CD4-positive, alpha-beta T cell (primary cell): ENCODE results near the gene IGLL1. TPM values are rescaled to one million over a fixed set of nuclear protein-coding genes. Genes with fewer than 3 reads are reported as not detected.

Source experiments
- ATAC-seq: fragments of 200-7000 bp; cut with Tn5 transposase; one replicate; pipeline ENCODE4 v1.10.0; 2022; ENCODE audit warnings: mild to moderate bottlenecking; ENCODE audit not compliant: poor library complexity
- CTCF ChIA-PET: fragments of 350-600 bp; sonication (Branson Sonifier 250); formaldehyde crosslinking; loops from one replicate; lab custom pipeline; 2021; ENCODE audit warnings: antibody characterized with exemption, inconsistent platforms; lab: Charles Lee
- POLR2A ChIA-PET: fragments of 350-600 bp; sonication (Branson Sonifier 250); formaldehyde crosslinking; loops from one replicate; lab custom pipeline; 2021; ENCODE audit warnings: antibody characterized with exemption, inconsistent platforms; lab: Charles Lee
- DNase-seq, 14 experiments: peaks; one replicate each; pipeline ENCODE4 v3.0.0-alpha.2; 2013 to 2020; ENCODE audit warnings: mixed read lengths in 2 of 14
- H3K27ac ChIP-seq, 2 donors: one replicate each; pipeline versions ENCODE4 v1.5.1 to v1.7.0; 2013; ENCODE audit warnings: low read length in 2 of 2, low read depth in 1 of 2, mild to moderate bottlenecking in 1 of 2
- H3K27me3 ChIP-seq, 2 experiments: 1 replicate in 1 of 2; 2 replicates in 1 of 2; pipeline versions ENCODE4 v1.6.1 to v1.7.0; 2013; ENCODE audit warnings: low read length in 2 of 2, control low read depth in 1 of 2, mild to moderate bottlenecking in 1 of 2, moderate library complexity in 1 of 2; ENCODE audit not compliant: insufficient read depth in 2 of 2, control insufficient read depth in 1 of 2
- H3K36me3 ChIP-seq: one replicate; pipeline ENCODE4 v1.6.1; 2013; ENCODE audit warnings: low read length, control low read depth; ENCODE audit not compliant: insufficient read depth
- H3K4me1 ChIP-seq: one replicate; pipeline ENCODE4 v1.6.1; 2013; ENCODE audit warnings: low read length, control low read depth; ENCODE audit not compliant: insufficient read depth
- H3K4me3 ChIP-seq: one replicate; pipeline ENCODE4 v1.5.1; 2013; ENCODE audit warnings: mild to moderate bottlenecking, low read length, moderate library complexity
- H3K9me3 ChIP-seq, 2 experiments: 1 replicate in 1 of 2; 2 replicates in 1 of 2; pipeline versions ENCODE4 v1.6.1 to v1.7.0; 2013; ENCODE audit warnings: low read length in 2 of 2, mild to moderate bottlenecking in 2 of 2, control low read depth in 1 of 2, moderate library complexity in 1 of 2; ENCODE audit not compliant: control insufficient read depth in 1 of 2, insufficient read depth in 1 of 2
- H3K27ac Mint-ChIP-seq: one replicate; pipeline ENCODE4 v1.8.0; 2020; ENCODE audit warnings: mixed read lengths
- H3K27me3 Mint-ChIP-seq: one replicate; pipeline ENCODE4 v1.8.0; 2021; ENCODE audit warnings: mixed read lengths
- H3K36me3 Mint-ChIP-seq: one replicate; pipeline ENCODE4 v1.8.0; 2021; ENCODE audit warnings: low read depth, mixed read lengths
- H3K4me1 Mint-ChIP-seq: one replicate; pipeline ENCODE4 v1.8.0; 2021; ENCODE audit warnings: low read depth, mixed read lengths
- H3K4me3 Mint-ChIP-seq: one replicate; pipeline ENCODE4 v1.8.0; 2020; ENCODE audit warnings: mild to moderate bottlenecking, mixed read lengths
- H3K9me3 Mint-ChIP-seq: one replicate; pipeline ENCODE4 v1.8.0; 2020; ENCODE audit warnings: mixed read lengths
- CTCF ChIP-seq: fragments of 200-600 bp; IDR thresholded peaks from one replicate; pipeline ENCODE4 v1.8.0; 2022; ENCODE audit warnings: antibody characterized with exemption, mild to moderate bottlenecking
- intact Hi-C, 2 experiments: fragments of 100-400 bp; cut with DNase I in 1 of 2; cut with micrococcal nuclease in 1 of 2; formaldehyde crosslinking; loops; one replicate each; pipeline versions ENCODE4 v1.15.1 to v1.9.0; 2023 to 2025; cut with DNase I, micrococcal nuclease
- total RNA-seq, 174 experiments: library from RNA in 2 of 174; stranded (reverse) in 2 of 174; gene quantifications; one replicate each; pipeline ENCODE4 v1.2.3 and lab custom pipeline; 2021 to 2026

The IGLL1 gene
- total RNA-seq, 2 experiments from 2014 or later: not detected

GRCh38 chr22:23579280-23579679 is 810 bp downstream of the IGLL1 start:
- POLR2A ChIA-PET: no interaction called here
- H3K4me3 ChIP-seq: no peak overlapping the region
- H3K27me3 Mint-ChIP-seq: peaks cover 59% of the 10 kb centered on the region
- intact Hi-C loops: no loop called here
- H3K36me3 Mint-ChIP-seq: no peaks in the 10 kb centered on the region
- no peak overlapping the region for H3K27ac Mint-ChIP-seq
- peaks cover 11 to 24% of the 10 kb centered on the region in 2 experiments for H3K27me3 ChIP-seq
- no peak overlapping the region for H3K4me3 Mint-ChIP-seq
- no peaks in the 10 kb centered on the region for H3K4me1 ChIP-seq
- H3K9me3 Mint-ChIP-seq: no peaks in the 10 kb centered on the region
- CTCF ChIA-PET: no interaction called here
- no peak for ATAC-seq
- no peak overlapping the region for H3K27ac ChIP-seq
- no peaks in the 10 kb centered on the region for H3K4me1 Mint-ChIP-seq
- TF ChIP-seq CTCF: no peak
- no peak for DNase-seq
- H3K9me3 ChIP-seq: no peaks in the 10 kb centered on the region
- no peaks in the 10 kb centered on the region for H3K36me3 ChIP-seq

GRCh38 chr22:23578306-23578705 is 1.8 kb downstream of the IGLL1 start:
- Histone ChIP-seq H3K4me1 (no peaks in the 10 kb centered on the region), H3K36me3 (no peaks in the 10 kb centered on the region), H3K27me3 (peaks cover 11 to 24% of the 10 kb centered on the region in 2 experiments), H3K4me3 (no peak overlapping the region), H3K27ac (no peak overlapping the region), H3K9me3 (no peaks in the 10 kb centered on the region)
- no peaks in the 10 kb centered on the region for H3K9me3 Mint-ChIP-seq
- TF ChIP-seq CTCF: no peak
- ATAC-seq (no peak), DNase-seq (no peak)
- ChIA-PET CTCF (no interaction called here), POLR2A (no interaction called here)
- no peak overlapping the region for H3K27ac Mint-ChIP-seq
- no peak overlapping the region for H3K4me3 Mint-ChIP-seq
- no peaks in the 10 kb centered on the region for H3K4me1 Mint-ChIP-seq
- peaks cover 56% of the 10 kb centered on the region for H3K27me3 Mint-ChIP-seq
- H3K36me3 Mint-ChIP-seq: no peaks in the 10 kb centered on the region
- intact Hi-C loops: no loop called here

- no peak overlapping the region for H3K27ac Mint-ChIP-seq
- no peaks in the 10 kb centered on the region for H3K9me3 ChIP-seq
- no peak overlapping the region for H3K4me3 Mint-ChIP-seq
- no peak overlapping the region for H3K27ac ChIP-seq
- ATAC-seq: no peak
- TF ChIP-seq CTCF: no peak
- H3K36me3 Mint-ChIP-seq: no peaks in the 10 kb centered on the region
- intact Hi-C loops: no loop called here
- POLR2A ChIA-PET: no interaction called here
- H3K27me3 ChIP-seq: peaks cover 11 to 24% of the 10 kb centered on the region in 2 experiments
- H3K27me3 Mint-ChIP-seq: peaks cover 46% of the 10 kb centered on the region
- CTCF ChIA-PET: no interaction called here
- no peaks in the 10 kb centered on the region for H3K36me3 ChIP-seq
- H3K4me1 Mint-ChIP-seq: no peaks in the 10 kb centered on the region
- no peak overlapping the region for H3K4me3 ChIP-seq
- no peaks in the 10 kb centered on the region for H3K4me1 ChIP-seq
- no peak for DNase-seq
- H3K9me3 Mint-ChIP-seq: no peaks in the 10 kb centered on the region
Measured at GRCh38 chr22:23576681-23577080, 3.4 kb downstream of the IGLL1 start.
